OCI-LY7 (cell line): ENCODE results near the gene OSBPL6.

Source experiments
- EZH2phosphoT487 ChIP-seq: fragments of 200-600 bp; sonication (generic); IDR thresholded peaks from 2 replicates; pipeline ENCODE4 v1.6.1; 2018; ENCODE audit warnings: low read depth, borderline replicate concordance, mild to moderate bottlenecking, mixed run types, antibody characterized with exemption, low read length, moderate library complexity, mixed read lengths
- TF ChIP-seq, protein P1 (sequence below): fragments of 200-600 bp; sonication (generic); conservative IDR thresholded peaks from 2 replicates; pipeline ENCODE4 v1.5.1; 2014; ENCODE audit warnings: mild to moderate bottlenecking, antibody characterized with exemption, low read length, moderate library complexity, mixed read lengths

GRCh38 chr2:178220814-178221213 lies 26.5 kb downstream of the OSBPL6 start:
- TF ChIP-seq, protein P1, sequence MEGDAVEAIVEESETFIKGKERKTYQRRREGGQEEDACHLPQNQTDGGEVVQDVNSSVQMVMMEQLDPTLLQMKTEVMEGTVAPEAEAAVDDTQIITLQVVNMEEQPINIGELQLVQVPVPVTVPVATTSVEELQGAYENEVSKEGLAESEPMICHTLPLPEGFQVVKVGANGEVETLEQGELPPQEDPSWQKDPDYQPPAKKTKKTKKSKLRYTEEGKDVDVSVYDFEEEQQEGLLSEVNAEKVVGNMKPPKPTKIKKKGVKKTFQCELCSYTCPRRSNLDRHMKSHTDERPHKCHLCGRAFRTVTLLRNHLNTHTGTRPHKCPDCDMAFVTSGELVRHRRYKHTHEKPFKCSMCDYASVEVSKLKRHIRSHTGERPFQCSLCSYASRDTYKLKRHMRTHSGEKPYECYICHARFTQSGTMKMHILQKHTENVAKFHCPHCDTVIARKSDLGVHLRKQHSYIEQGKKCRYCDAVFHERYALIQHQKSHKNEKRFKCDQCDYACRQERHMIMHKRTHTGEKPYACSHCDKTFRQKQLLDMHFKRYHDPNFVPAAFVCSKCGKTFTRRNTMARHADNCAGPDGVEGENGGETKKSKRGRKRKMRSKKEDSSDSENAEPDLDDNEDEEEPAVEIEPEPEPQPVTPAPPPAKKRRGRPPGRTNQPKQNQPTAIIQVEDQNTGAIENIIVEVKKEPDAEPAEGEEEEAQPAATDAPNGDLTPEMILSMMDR = no peak
- TF ChIP-seq EZH2phosphoT487 = no peak
